ENCODE measurements around the gene PLEKHN1.
"Not testable (repeated sequence)": the region's sequence is repeated elsewhere in the genome, so short reads cannot be mapped to it uniquely, and the experiment has no call there.

PLEKHN1 gene

DNA sequence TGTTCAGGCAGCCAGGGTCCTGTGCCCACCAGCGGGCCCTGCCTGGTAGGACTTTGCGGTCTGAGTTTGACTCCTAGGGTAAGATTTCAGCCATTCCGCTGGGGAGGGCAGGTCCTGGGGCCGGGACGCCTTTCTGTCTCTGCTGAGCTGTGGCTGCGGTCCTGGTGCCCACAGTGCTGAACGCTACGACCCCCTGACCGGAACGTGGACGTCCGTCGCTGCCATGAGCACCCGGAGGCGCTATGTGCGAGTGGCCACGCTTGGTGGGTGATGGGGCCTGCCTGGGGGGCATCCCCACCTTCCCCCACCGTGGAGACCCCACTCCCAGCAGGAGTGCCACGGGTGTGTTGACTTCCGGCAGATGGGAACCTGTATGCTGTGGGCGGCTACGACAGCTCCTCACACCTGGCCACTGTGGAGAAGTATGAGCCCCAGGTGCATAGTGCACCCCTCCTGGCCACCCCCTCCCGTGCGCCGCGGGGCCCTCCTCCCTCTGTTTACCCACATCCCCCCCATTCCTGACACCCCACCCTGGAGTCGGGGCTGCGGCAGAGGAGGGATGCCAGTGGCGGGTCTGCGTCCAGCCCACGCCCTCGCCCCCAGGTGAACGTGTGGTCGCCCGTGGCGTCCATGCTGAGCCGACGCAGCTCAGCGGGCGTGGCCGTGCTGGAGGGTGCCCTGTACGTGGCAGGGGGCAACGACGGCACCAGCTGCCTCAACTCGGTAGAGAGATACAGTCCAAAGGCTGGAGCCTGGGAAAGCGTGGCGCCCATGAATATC lies 2.3 kb upstream of the PLEKHN1 start:
- DNase-seq = no peak

- DNase-seq = no peak
These were observed 1.4 kb upstream of the PLEKHN1 start for GRCh38 chr1:964691-965525.

DNA sequence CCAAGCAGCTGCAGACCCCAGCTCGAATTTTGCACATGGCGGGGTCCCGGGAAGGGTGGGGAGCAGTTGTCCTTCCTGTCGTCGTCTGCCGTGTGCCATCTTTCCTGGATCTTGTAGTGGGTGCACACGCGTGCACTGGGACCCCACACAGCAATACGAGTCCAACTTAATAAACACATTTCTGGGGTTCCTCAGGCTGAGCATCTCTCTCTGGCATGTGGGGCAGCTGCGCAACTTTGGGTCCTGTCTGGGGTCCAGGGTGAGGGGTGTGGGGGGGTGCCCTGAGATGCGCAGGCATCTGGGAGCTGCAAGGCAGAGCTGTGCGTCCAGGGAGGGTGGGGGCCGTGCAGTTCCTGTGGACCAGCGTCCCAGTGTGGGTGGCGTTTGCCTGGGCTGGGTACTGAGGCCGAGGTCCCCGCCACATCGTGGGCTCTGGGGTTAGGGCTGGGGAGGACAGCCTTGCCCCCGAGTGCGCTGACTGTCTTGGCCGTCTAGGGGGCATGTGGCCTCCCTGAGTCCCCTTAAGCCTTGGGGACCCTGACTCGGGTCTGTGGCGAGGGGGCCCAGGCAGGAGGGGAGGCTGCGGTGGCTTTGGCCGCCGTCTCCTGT lies 652 bp upstream of the PLEKHN1 start:
- no peak for DNase-seq

DNA sequence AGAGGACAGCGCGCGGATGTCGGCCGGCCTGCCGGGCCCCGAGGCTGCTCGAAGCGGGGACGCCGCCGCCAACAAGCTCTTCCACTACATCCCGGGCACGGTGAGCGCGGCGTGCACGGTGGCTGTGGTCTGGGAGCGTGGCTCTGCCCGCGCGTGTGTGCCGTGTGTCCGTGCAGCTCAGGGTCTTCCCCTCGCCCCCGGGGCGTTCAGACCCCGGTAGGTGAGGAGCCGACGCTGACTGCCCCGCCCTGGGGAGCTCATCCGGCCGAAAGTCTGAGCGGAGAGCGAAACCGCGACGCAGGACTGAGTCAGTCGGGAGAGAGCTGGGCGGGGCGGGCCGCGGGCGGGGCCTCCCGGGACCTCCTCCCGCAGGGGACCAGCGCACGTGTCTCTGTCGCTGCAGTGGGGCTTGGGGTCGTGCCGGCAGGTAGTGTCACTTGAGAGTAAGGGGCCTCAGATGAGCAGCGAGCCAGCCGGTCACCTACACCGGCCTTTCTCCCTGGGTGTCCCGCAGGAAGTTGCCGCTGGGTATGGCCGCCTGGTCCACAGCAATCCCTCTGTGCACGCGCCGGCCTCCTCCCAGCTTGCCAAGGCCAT lies 520 bp downstream of the PLEKHN1 start:
- no peak for DNase-seq

DNA sequence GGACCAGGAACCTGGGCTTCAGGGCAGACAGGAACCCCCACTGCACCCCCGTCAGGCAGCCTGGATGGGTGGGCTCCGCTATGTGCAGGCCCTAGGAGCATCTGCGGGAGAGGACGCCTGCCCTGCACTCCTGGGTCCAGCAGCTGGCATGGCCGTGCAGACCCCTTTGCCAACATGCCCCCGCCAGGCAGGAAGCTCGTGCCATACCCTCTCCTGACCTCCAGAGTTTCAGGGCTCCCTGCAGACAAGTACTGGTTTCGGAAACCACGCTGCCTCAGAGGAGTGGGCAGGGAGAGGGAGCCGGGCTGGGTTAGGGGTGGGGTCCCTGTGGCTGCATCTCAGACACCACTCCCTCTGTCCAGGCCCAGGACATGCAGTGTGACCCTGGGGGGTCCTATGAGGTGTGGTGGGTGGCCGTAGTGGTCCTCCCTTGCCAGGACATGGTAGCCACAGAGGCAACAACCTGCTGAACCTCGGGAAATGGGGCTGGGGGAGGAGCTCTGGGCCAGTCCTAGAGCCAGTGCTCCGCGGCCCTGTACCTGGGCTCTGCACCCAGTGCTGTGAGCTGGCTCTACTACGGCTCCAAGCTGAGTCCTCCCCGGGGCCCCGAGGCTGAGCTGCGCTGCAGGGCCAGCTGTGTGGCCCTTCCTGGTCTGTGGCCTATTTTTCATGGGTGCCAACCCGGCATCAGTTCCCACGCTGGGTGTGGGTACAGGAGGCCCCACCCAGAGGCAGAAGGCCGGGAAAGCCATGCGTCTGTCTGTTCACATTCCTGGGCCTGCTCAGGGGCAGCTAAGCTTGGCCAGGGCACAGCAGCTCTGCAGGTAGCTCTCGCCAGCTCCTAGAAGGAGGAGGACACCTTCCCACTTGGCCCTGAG lies 1.4 kb downstream of the PLEKHN1 start:
- no peak for DNase-seq

DNA sequence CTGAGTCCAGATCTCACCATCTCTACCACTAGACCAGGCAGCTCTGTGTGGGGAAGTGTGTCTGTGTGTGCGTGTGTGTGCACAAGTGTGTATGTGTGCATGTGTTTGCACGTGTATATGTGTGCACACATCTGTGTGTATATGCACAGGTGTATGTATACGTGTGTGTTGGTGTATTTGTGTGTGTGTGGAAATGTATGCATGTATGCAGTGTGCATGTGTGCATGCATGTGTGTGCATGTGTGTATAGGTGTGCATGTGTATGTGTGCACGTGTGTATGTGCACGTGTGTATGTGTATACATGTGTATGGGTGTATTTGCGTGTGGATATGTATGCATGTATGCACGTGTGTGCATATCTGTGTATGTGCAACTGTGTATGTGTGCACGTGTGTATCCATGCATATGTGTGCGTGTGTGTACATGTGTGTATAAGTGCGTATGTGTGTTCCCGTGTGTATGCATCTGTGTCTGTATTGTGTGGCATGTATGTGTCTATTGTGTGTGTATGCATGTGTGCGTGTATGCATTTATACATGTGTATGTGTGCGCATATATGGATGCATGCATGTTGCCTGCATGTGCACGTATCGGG lies 3.1 kb downstream of the PLEKHN1 start:
- no peak for DNase-seq

DNA sequence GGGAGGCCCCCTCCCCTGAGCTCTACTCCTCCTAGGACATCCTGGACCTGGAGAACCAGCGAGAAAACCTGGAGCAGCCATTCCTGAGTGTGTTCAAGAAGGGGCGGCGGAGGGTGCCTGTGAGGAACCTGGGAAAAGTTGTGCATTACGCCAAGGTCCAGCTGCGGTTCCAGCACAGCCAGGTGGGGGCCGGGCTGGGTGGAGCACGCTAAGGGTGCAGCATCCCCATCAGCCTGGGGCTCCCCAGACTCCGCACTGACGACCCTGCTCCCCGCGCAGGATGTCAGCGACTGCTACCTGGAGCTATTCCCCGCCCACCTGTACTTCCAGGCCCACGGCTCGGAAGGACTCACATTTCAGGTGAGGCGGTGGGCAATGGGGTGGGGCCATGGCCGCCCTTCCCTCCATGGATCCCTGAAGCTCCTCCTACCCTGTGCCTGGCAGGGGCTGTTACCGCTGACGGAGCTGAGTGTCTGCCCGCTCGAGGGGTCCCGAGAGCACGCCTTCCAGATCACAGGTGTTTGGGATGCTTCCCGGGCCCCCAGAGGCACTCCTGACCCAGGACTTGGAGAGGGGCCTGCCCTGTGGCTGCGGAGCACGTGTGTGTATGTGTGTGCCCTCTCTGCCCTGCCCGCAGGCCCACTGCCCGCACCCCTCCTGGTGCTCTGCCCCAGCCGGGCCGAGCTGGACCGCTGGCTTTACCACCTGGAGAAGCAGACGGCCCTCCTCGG lies 4.1 kb downstream of the PLEKHN1 start:
- no peak for DNase-seq

DNA sequence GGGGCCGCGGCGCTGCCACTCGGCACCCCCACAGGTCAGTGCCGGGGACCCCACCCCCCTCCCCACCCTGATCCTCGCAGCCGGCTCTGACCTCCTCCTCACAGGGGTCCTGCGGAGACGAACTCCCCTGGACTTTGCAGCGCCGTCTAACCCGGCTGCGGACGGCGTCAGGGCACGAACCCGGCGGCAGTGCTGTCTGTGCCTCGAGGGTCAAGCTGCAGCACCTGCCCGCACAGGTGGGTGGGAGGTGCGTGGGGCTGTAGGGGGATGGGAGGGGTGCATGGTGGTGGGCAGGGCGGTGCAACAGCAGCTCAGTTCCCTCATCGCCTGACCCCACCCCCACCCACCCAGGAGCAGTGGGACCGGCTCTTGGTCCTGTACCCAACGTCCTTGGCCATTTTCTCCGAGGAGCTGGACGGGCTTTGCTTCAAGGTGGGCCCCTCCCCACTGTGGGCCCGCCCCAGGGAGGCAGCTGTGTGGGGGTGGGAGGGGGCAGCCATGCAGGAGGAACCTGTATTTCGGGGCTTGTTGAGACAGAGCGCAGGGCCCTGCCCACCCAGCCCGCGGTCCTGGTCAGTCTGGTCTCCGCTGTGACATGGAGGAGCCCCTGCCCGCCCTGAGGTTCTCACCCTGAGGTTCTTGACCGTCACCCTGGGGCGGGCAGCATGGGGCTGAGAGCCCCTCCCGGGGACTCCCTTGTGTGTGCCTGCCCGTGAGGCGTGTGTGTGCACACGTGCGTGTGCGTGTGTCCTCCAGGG lies 4.9 kb downstream of the PLEKHN1 start:
- DNase-seq = no peak

DNA sequence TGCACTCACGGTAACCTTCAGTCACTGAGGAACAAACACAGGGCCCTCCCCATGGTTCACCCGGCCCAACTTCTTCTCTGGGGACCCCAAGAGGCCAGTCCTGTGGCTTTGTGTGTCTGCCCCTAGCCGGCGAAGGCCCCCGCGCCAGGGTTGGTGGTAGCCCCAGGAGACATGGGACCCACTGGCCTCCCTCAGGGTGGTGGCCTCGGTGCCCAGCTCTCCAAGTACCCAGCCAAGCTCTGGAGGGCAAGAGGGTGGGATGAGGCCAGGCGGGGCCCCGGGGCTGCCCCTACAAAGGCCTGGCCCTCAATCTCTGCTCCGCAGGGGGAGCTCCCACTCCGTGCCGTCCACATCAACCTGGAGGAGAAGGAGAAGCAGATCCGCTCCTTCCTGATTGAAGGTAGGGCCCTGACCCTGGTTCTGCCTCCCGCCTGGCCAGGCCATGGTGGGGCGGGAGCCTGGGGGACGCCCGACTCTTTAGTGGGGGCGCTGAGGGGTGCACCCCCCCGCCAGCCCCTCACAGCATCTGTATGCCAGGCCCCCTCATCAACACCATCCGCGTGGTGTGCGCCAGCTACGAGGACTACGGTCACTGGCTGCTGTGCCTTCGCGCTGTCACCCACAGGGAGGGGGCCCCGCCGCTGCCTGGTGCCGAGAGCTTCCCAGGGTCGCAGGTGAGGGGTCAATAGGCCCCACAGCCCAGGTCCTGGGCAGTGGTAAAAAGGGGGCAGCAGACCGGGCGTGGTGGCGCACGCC lies 5.6 kb downstream of the PLEKHN1 start:
- no peak for DNase-seq

DNA sequence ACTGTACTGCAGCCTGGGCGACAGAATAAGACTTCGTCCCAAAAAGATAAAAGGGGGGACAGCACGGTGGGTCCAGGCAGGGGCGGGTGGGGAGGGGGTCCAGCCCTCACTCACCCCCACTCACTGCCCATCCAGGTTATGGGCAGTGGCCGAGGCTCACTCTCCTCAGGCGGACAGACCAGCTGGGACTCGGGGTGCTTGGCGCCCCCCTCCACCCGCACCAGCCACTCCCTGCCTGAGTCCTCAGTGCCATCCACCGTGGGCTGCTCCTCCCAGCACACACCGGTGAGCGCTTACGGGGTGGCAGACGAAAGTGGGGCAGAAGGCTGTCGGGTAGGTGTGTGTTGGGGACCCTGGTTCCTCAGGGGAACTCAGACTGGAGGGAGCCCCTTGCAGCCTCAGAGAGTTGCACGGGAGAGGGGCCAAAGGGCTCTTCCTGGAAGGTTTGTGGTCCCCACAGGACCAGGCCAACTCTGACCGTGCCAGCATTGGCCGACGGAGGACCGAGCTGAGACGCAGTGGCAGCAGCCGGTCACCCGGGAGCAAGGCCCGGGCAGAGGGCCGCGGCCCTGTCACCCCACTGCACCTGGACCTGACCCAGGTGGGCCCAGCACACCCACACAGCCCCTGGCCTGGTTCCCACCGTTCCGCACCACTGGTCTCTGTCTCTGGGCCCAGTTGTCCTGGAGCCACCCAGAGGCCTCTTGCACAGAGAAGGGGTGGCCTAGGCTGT lies 6.6 kb downstream of the PLEKHN1 start:
- DNase-seq = no peak

- no peak for DNase-seq
These were observed 7.4 kb downstream of the PLEKHN1 start for GRCh38 chr1:973459-974292.

GRCh38 chr1:974293-974640 lies 8.0 kb downstream of the PLEKHN1 start:
- DNase-seq = no peak

DNA sequence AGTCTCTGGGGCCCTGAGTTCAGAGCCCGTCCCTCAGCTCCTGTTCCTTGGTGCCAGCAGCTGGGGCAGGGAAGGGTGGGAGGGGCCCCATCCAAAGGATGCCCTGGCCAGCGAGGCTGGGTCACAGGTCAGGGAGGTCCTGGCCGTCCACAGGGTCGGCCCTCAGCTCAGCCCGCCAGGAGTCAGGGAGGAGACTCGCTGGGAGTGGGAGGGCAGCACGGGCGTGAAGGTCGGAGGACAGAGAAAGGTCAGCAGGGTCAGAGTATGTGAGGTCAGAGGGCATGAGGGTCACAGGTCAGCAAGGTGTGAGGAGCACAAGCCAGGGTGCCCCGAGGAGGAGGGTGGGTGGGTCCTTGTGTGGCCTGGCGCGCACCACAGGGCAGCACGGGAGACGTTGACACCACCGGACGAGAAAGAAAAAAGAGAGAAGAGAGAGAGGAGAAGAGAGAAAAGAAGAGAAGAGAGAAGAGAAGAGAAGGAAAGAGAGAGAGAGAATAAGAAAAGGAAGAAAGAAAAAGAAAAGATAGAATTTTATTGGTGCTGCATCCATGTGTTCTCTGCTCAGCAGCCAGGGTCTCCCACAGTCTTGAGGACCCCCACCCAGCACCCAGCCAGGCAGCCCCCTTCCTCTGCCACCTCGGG lies 8.5 kb downstream of the PLEKHN1 start:
- no peak for DNase-seq

GRCh38 chr1:975365-975764 lies 9.1 kb downstream of the PLEKHN1 start:
- DNase-seq = no peak

DNA sequence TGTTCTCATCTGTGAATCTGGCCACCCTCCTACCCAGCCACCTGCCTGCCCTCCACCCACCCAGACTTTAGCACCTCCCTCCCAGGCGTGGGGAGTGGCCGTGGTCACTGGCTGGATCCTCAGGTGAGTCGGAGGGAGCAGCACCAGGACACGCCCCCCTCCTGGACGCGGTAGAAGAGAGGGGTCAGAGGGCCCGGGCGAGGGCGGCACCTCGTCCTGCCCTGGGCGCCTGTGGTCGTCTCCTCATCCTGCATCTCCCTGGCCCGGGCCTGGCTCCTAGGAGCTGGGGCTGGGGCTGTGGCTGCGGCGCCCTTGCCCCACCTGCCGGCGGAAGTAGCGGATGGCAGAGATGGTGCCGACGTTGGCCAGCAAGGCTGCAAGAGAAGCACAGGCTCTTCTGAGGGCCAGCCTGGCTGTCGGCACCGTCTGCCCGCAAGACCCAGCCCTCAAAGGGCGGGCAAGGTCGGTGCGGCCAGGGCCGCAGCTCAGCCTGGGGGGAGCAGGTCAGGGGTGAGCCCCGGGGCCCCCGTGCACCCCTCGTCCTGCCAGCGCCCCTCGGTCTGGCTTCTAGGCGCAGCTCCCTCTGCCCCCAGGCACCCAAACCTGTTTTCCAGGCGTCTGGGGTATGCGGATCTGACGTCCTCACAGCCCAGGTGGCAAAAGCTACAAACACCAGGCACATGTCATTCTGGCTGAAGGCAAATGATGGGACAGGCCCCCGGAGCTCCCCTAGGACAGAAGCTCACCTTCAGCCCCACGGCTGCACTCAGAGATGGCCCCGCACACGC lies 9.8 kb downstream of the PLEKHN1 start:
- DNase-seq = peak; percentile 65

GRCh38 chr1:976791-977190 lies 10.5 kb downstream of the PLEKHN1 start:
- DNase-seq = not testable (repeated sequence)

Measured in COR-L47 (cell line).